H1 (cell line): ENCODE data around the gene SLC44A1. TPM values are rescaled to one million over a fixed set of nuclear protein-coding genes. Genes with fewer than 3 reads are reported as not detected.

ENCODE experiments used
- HDAC6 ChIP-seq: IDR thresholded peaks from one replicate; pipeline ENCODE4 v1.7.1; 2012; ENCODE audit warnings: low read depth, mild to moderate bottlenecking, inconsistent platforms, low read length, moderate library complexity
- KDM1A ChIP-seq: fragments of 200-600, 300-600 bp; sonication (generic); IDR thresholded peaks from 2 replicates; pipeline ENCODE4 v1.7.1; 2016; ENCODE audit warnings: mild to moderate bottlenecking, low read length, borderline replicate concordance
- RBBP5 ChIP-seq: IDR thresholded peaks from 2 replicates; pipeline ENCODE4 v1.7.1; 2012; ENCODE audit warnings: low read depth, mild to moderate bottlenecking, inconsistent platforms, low read length, moderate library complexity, borderline replicate concordance
- SUZ12 ChIP-seq: fragments of 200-600 bp; sonication (generic); IDR thresholded peaks from 2 replicates; pipeline ENCODE4 v1.6.1; 2012; ENCODE audit warnings: mild to moderate bottlenecking, inconsistent platforms, low read length, moderate library complexity, mixed read lengths
- polyA plus RNA-seq, 7 experiments: library from polyadenylated mRNA; depleted of rRNA in 3 of 7; stranded (reverse) in 5 of 7; unstranded in 2 of 7; fragments of >200 nt in 5 of 7; fragments of 200-250 nt in 2 of 7; gene quantifications; 1 replicate in 5 of 7; 2 replicates in 1 of 7; 4 replicates in 1 of 7; pipeline versions ENCODE4 v1.2.1 to v1.2.3, GENCODE V29; 2011 to 2013; ENCODE audit warnings: missing spikeins in 2 of 7, mixed read lengths in 2 of 7
- total RNA-seq: library from RNA; stranded (reverse); fragmentation: NEBNext Ultra II Directional; extraction: Animal tissue kit (Norgen Biotek cat#: 25700); gene quantifications from 2 replicates; pipeline ENCODE4 v1.2.1, GENCODE V29; 2021
- TF ChIP-seq, protein P1 (sequence below): fragments of 300-600 bp; sonication (generic); IDR thresholded peaks from 2 replicates; pipeline ENCODE4 v1.7.1; 2012; ENCODE audit warnings: low read length, moderate library complexity, mild to moderate bottlenecking, inconsistent platforms; ENCODE audit not compliant: insufficient replicate concordance
- TF ChIP-seq, protein P2 (sequence below): IDR thresholded peaks from 2 replicates; pipeline ENCODE4 v1.6.1; 2011; ENCODE audit warnings: low read depth, mild to moderate bottlenecking, low read length; ENCODE audit not compliant: insufficient read depth
- TF ChIP-seq, protein P3 (sequence below): IDR thresholded peaks from 2 replicates; pipeline ENCODE4 v1.6.1; 2012; ENCODE audit warnings: inconsistent platforms

SLC44A1 gene
- total and polyA plus RNA-seq, 2 of the 8 experiments (the other 6 are each of a cell fraction or from before 2014, with no cell fraction given), result 30.5 to 71.2 TPM

DNA sequence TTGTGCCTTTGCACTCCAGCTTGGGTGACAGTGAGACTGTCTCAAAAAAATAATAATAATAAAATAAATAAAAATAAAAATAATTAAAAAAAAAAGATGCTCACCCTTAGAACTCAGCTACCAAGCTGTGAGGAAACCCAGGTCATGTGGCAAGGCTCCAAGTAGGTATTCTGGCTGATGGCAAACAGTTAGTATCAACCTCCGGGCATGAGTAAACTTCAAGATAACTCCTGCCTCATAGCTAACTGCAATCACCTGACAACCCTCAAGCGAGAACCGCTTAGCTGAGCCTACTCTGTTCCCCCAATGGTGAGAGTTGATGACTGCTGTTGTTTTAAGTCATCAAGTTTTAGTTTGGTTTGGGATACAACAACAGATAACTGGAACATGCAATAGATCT lies 6.1 kb upstream of the SLC44A1 start (continued):
- TF ChIP-seq, protein P1, sequence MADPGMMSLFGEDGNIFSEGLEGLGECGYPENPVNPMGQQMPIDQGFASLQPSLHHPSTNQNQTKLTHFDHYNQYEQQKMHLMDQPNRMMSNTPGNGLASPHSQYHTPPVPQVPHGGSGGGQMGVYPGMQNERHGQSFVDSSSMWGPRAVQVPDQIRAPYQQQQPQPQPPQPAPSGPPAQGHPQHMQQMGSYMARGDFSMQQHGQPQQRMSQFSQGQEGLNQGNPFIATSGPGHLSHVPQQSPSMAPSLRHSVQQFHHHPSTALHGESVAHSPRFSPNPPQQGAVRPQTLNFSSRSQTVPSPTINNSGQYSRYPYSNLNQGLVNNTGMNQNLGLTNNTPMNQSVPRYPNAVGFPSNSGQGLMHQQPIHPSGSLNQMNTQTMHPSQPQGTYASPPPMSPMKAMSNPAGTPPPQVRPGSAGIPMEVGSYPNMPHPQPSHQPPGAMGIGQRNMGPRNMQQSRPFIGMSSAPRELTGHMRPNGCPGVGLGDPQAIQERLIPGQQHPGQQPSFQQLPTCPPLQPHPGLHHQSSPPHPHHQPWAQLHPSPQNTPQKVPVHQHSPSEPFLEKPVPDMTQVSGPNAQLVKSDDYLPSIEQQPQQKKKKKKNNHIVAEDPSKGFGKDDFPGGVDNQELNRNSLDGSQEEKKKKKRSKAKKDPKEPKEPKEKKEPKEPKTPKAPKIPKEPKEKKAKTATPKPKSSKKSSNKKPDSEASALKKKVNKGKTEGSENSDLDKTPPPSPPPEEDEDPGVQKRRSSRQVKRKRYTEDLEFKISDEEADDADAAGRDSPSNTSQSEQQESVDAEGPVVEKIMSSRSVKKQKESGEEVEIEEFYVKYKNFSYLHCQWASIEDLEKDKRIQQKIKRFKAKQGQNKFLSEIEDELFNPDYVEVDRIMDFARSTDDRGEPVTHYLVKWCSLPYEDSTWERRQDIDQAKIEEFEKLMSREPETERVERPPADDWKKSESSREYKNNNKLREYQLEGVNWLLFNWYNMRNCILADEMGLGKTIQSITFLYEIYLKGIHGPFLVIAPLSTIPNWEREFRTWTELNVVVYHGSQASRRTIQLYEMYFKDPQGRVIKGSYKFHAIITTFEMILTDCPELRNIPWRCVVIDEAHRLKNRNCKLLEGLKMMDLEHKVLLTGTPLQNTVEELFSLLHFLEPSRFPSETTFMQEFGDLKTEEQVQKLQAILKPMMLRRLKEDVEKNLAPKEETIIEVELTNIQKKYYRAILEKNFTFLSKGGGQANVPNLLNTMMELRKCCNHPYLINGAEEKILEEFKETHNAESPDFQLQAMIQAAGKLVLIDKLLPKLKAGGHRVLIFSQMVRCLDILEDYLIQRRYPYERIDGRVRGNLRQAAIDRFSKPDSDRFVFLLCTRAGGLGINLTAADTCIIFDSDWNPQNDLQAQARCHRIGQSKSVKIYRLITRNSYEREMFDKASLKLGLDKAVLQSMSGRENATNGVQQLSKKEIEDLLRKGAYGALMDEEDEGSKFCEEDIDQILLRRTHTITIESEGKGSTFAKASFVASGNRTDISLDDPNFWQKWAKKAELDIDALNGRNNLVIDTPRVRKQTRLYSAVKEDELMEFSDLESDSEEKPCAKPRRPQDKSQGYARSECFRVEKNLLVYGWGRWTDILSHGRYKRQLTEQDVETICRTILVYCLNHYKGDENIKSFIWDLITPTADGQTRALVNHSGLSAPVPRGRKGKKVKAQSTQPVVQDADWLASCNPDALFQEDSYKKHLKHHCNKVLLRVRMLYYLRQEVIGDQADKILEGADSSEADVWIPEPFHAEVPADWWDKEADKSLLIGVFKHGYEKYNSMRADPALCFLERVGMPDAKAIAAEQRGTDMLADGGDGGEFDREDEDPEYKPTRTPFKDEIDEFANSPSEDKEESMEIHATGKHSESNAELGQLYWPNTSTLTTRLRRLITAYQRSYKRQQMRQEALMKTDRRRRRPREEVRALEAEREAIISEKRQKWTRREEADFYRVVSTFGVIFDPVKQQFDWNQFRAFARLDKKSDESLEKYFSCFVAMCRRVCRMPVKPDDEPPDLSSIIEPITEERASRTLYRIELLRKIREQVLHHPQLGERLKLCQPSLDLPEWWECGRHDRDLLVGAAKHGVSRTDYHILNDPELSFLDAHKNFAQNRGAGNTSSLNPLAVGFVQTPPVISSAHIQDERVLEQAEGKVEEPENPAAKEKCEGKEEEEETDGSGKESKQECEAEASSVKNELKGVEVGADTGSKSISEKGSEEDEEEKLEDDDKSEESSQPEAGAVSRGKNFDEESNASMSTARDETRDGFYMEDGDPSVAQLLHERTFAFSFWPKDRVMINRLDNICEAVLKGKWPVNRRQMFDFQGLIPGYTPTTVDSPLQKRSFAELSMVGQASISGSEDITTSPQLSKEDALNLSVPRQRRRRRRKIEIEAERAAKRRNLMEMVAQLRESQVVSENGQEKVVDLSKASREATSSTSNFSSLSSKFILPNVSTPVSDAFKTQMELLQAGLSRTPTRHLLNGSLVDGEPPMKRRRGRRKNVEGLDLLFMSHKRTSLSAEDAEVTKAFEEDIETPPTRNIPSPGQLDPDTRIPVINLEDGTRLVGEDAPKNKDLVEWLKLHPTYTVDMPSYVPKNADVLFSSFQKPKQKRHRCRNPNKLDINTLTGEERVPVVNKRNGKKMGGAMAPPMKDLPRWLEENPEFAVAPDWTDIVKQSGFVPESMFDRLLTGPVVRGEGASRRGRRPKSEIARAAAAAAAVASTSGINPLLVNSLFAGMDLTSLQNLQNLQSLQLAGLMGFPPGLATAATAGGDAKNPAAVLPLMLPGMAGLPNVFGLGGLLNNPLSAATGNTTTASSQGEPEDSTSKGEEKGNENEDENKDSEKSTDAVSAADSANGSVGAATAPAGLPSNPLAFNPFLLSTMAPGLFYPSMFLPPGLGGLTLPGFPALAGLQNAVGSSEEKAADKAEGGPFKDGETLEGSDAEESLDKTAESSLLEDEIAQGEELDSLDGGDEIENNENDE, result no peak
- TF ChIP-seq HDAC6 (no peak), RBBP5 (no peak), SUZ12 (no peak), KDM1A (no peak)
- TF ChIP-seq, protein P2, sequence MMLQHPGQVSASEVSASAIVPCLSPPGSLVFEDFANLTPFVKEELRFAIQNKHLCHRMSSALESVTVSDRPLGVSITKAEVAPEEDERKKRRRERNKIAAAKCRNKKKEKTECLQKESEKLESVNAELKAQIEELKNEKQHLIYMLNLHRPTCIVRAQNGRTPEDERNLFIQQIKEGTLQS, result no peak
- TF ChIP-seq, protein P3, sequence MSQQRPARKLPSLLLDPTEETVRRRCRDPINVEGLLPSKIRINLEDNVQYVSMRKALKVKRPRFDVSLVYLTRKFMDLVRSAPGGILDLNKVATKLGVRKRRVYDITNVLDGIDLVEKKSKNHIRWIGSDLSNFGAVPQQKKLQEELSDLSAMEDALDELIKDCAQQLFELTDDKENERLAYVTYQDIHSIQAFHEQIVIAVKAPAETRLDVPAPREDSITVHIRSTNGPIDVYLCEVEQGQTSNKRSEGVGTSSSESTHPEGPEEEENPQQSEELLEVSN, result no peak
